MM.1S (cell line): ENCODE data around the gene PYGM.

Experiments used
- DNase-seq: peaks from one replicate; pipeline ENCODE4 v3.0.0-alpha.2; 2015
- H2AFZ ChIP-seq: fragments of 300-600 bp; sonication (generic); 2 replicates; pipeline ENCODE4 v1.6.0; 2016; ENCODE audit warnings: antibody characterized with exemption, low read length
- H3F3A ChIP-seq: fragments of 300-600 bp; sonication (generic); 2 replicates; pipeline ENCODE4 v1.6.1; 2016; ENCODE audit warnings: mild to moderate bottlenecking, antibody characterized with exemption, low read length, moderate library complexity, mixed read lengths; ENCODE audit not compliant: insufficient read depth
- H3K27ac ChIP-seq: fragments of 300-600 bp; sonication (generic); 2 replicates; pipeline ENCODE4 v1.5.1; 2016; ENCODE audit warnings: mild to moderate bottlenecking, low read length
- H3K27me3 ChIP-seq: fragments of 300-600 bp; sonication (generic); replicated peaks from 2 replicates; pipeline ENCODE4 v1.6.0; 2016; ENCODE audit warnings: low read length; ENCODE audit not compliant: insufficient read depth
- H3K36me3 ChIP-seq: fragments of 300-600 bp; sonication (generic); replicated peaks from 2 replicates; pipeline ENCODE4 v1.6.1; 2016; ENCODE audit warnings: mild to moderate bottlenecking, low read length, mixed read lengths; ENCODE audit not compliant: insufficient read depth
- H3K4me1 ChIP-seq: fragments of 300-600 bp; sonication (generic); 2 replicates; pipeline ENCODE4 v1.6.1; 2016; ENCODE audit warnings: low read length, mixed read lengths
- H3K4me2 ChIP-seq: fragments of 300-600 bp; sonication (generic); 2 replicates; pipeline ENCODE4 v1.6.0; 2016; ENCODE audit warnings: low read depth, low read length
- H3K4me3 ChIP-seq: fragments of 300-600 bp; sonication (generic); 2 replicates; pipeline ENCODE4 v1.5.1; 2016; ENCODE audit warnings: low read length, mixed read lengths
- H3K79me2 ChIP-seq: fragments of 300-600 bp; sonication (generic); 2 replicates; pipeline ENCODE4 v1.6.1; 2016; ENCODE audit warnings: mixed run types, low read length, mixed read lengths
- H3K9ac ChIP-seq: fragments of 300-600 bp; sonication (generic); 2 replicates; pipeline ENCODE4 v1.6.1; 2016; ENCODE audit warnings: low read length, mixed read lengths
- H3K9me2 ChIP-seq: fragments of 300-600 bp; sonication (generic); replicated peaks from 2 replicates; pipeline ENCODE4 v1.6.1; 2016; ENCODE audit warnings: mild to moderate bottlenecking, low read length, mixed read lengths; ENCODE audit not compliant: insufficient read depth
- H3K9me3 ChIP-seq: fragments of 300-600 bp; sonication (generic); replicated peaks from 2 replicates; pipeline ENCODE4 v1.6.1; 2016; ENCODE audit warnings: mild to moderate bottlenecking, low read length, mixed read lengths; ENCODE audit not compliant: insufficient read depth
- H4K20me1 ChIP-seq: fragments of 300-600 bp; sonication (generic); 2 replicates; pipeline ENCODE4 v1.6.1; 2016; ENCODE audit warnings: mild to moderate bottlenecking, low read length, moderate library complexity, mixed read lengths; ENCODE audit not compliant: insufficient read depth
- CTCF ChIP-seq: fragments of 300-600 bp; sonication (generic); IDR thresholded peaks from 2 replicates; pipeline ENCODE4 v1.5.1; 2016; ENCODE audit warnings: antibody characterized with exemption, low read length, mixed read lengths
- EZH2 ChIP-seq: fragments of 300-600 bp; sonication (generic); optimal IDR thresholded peaks from 2 replicates; pipeline ENCODE3; 2017; ENCODE audit warnings: low read depth, mild to moderate bottlenecking, antibody characterized with exemption, low read length, mixed read lengths
- EZH2phosphoT487 ChIP-seq: fragments of 300-600 bp; sonication (generic); IDR thresholded peaks from 2 replicates; pipeline ENCODE4 v1.6.1; 2018; ENCODE audit warnings: antibody characterized with exemption, low read length

Gene PYGM

DNA sequence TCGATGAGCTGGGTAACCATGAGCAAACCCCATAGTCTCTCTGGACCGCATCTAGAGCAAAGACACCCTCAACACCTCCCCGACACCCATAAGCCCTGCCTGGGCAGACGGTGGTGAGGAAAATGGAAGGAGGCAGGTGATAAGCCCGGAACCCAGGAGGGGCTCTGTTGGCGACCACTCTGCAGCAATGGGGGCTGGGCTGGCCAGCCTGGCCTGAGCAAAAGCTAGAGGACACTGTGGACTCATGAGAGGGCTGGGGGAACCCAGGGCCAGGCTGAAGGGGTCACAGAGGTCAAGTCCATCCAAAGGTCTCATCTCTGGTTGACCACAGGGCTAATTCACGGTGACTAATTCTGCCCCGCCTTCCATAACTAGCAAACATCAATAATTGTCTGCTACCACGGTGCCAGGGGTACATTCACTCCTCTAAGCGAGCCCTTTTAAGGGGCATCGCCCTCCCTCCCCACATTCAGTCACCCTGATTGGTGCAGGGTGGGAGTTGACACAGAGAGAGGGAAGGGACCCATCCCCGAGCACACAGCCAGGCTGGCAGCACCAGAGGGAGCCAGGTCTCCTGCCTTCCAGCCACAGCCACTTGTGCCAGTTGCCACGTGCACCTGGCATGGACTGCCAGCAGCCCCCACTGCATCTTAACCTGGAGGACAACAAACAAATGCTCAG lies 4.0 kb downstream of the PYGM start:
- H3K4me2 ChIP-seq = no peak overlapping the region
- no peak for DNase-seq
- TF ChIP-seq CTCF (no peak), EZH2phosphoT487 (no peak), EZH2 (no peak)
- H3K27ac ChIP-seq = no peak overlapping the region
- H2AFZ ChIP-seq = no peak overlapping the region
- no peaks in the 10 kb centered on the region for H3K27me3 ChIP-seq
- H3K79me2 ChIP-seq = no peaks in the 10 kb centered on the region
- no peaks in the 10 kb centered on the region for H3K9me3 ChIP-seq
- H4K20me1 ChIP-seq = no peaks in the 10 kb centered on the region
- H3K4me1 ChIP-seq = no peaks in the 10 kb centered on the region
- H3K9me2 ChIP-seq = no peaks in the 10 kb centered on the region
- no peaks in the 10 kb centered on the region for H3K36me3 ChIP-seq
- no peak overlapping the region for H3K9ac ChIP-seq
- H3K4me3 ChIP-seq = no peak overlapping the region
- H3F3A ChIP-seq = peaks cover 5% of the 10 kb centered on the region

- Histone ChIP-seq H3F3A (no peaks in the 10 kb centered on the region), H3K36me3 (no peaks in the 10 kb centered on the region), H3K79me2 (no peaks in the 10 kb centered on the region), H3K9me3 (no peaks in the 10 kb centered on the region), H3K9ac (no peak overlapping the region), H4K20me1 (no peaks in the 10 kb centered on the region), H3K9me2 (no peaks in the 10 kb centered on the region), H2AFZ (no peak overlapping the region), H3K4me2 (no peak overlapping the region), H3K27me3 (no peaks in the 10 kb centered on the region), H3K4me3 (no peak overlapping the region), H3K27ac (no peak overlapping the region), H3K4me1 (no peaks in the 10 kb centered on the region)
- no peak for TF ChIP-seq EZH2phosphoT487
- no peak for TF ChIP-seq CTCF
- no peak for TF ChIP-seq EZH2
- DNase-seq = no peak
Observed at GRCh38 chr11:64754919-64755662, 4.7 kb downstream of the PYGM start.

DNA sequence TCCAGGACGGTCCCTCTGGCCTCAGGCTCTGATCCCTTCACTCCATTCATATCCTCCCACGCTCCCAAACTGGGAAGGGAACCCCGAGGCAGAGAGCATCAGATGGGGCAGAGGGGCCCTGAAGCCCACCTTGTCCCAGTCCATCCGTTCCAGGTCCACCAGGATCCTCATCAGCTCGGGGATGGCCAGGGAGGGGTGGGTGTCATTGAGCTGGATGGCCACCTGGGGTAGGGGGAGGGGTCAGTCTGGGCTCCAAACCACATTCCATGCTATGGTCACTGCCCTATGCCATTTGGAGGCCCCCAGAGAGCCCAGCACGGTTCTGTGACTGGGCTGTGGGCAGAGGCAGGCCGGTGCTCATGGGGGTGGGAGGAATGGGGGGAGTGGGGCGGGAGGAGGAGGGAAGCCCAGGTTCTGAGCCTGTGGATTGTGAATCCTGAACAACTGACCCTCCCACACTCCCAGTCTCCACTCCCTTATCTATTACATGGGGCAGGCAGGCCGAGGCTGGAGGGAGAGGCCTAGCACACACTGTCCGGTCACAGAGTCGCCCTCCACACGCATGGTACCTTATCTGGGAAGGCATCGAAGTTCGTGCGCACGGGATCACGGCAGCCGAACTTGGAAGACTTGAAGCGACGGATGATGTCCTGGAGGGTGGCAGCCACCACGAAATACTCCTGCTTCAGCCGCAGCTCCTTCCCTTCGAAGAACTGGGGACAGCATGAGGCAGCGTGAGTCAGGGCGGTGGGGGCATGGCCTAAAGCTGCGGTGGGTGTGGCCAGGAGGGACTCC lies 5.5 kb downstream of the PYGM start:
- no peaks in the 10 kb centered on the region for H3F3A ChIP-seq
- no peak for TF ChIP-seq CTCF
- no peak for TF ChIP-seq EZH2
- no peak for TF ChIP-seq EZH2phosphoT487
- H3K36me3 ChIP-seq = no peaks in the 10 kb centered on the region
- H3K9me3 ChIP-seq = no peaks in the 10 kb centered on the region
- H3K4me2 ChIP-seq = no peak overlapping the region
- no peak overlapping the region for H3K27ac ChIP-seq
- H4K20me1 ChIP-seq = no peaks in the 10 kb centered on the region
- no peaks in the 10 kb centered on the region for H3K9me2 ChIP-seq
- no peaks in the 10 kb centered on the region for H3K79me2 ChIP-seq
- H3K4me1 ChIP-seq = no peaks in the 10 kb centered on the region
- no peak for DNase-seq
- H2AFZ ChIP-seq = no peak overlapping the region
- no peak overlapping the region for H3K9ac ChIP-seq
- H3K27me3 ChIP-seq = no peaks in the 10 kb centered on the region
- no peak overlapping the region for H3K4me3 ChIP-seq
